GM10248 (cell line): ENCODE data around the gene PLA2G4B.

Source experiments
- CTCF ChIA-PET: fragments of 300-600 bp; sonication (Branson Sonifier 250); formaldehyde crosslinking; extraction: SDS; loops from one replicate; lab custom pipeline; 2021; ENCODE audit warnings: antibody characterized with exemption; lab: Yijun Ruan, JAX
- POLR2A ChIA-PET: fragments of 350-650 bp; sonication (Branson Sonifier 250); formaldehyde crosslinking; extraction: SDS; loops from one replicate; lab custom pipeline; 2020; ENCODE audit warnings: antibody characterized with exemption; lab: Yijun Ruan, JAX
- DNase-seq: peaks from one replicate; pipeline ENCODE4 v3.0.0; 2012; ENCODE audit errors: extremely low spot score
- TF ChIP-seq, protein P1 (sequence below): IDR thresholded peaks from 2 replicates; pipeline ENCODE4 v1.5.1; 2012; ENCODE audit warnings: mild to moderate bottlenecking, low read depth; ENCODE audit errors: extremely low read depth, missing control alignments, control extremely low read depth

Gene PLA2G4B

DNA sequence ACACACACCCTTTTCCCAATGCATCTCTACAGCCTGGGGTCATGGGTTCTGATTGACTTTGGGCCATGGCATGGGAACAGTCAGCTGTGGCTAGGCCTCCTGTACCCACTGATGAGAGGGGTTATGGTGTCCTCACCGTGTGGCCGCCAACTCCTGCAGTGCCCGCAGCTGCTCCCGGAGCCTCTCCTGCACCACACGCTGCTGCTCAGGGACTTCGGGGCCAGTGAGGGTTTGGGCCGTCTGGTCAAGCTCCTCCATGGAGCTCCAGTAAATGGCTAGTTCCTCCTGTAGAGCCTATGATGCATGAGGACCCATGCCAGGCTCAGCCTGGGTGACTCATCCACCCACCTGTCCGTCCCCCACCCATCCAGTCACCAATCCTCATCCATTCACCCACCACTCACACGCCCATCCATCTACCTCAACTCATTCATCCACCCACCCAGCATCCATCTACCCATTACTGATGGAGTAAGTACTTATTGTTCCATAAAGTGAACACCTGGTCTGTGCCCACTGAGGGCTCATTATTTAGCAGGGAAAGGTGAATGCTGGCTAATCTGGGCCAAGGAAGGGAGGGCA lies 33.6 kb downstream of the PLA2G4B start:
- ChIA-PET CTCF (no interaction called here), POLR2A (no interaction called here)
- no peak for DNase-seq
- TF ChIP-seq, protein P1, sequence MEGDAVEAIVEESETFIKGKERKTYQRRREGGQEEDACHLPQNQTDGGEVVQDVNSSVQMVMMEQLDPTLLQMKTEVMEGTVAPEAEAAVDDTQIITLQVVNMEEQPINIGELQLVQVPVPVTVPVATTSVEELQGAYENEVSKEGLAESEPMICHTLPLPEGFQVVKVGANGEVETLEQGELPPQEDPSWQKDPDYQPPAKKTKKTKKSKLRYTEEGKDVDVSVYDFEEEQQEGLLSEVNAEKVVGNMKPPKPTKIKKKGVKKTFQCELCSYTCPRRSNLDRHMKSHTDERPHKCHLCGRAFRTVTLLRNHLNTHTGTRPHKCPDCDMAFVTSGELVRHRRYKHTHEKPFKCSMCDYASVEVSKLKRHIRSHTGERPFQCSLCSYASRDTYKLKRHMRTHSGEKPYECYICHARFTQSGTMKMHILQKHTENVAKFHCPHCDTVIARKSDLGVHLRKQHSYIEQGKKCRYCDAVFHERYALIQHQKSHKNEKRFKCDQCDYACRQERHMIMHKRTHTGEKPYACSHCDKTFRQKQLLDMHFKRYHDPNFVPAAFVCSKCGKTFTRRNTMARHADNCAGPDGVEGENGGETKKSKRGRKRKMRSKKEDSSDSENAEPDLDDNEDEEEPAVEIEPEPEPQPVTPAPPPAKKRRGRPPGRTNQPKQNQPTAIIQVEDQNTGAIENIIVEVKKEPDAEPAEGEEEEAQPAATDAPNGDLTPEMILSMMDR = no peak

DNA sequence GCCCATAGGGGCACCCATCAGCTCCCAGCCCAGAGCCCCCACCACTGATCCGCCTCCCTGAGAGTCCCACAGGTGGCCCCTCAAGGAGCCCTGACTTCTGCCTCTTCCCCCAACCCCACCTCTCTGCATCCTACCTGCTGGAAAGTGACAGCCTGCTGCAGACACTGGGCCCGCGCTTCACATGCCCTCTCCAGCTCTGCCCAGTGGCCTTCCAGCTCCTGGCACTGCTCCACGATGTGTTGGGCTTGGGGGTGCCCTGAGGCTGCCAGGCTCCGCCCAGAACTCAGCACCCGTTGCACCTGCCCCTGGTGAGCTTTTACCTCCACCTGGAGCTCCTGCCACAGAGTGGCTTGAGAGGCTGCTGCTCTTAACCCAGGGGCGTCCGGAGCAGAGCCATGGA lies 35.1 kb downstream of the PLA2G4B start:
- CTCF ChIA-PET = interaction anchor here (0.8 to 1.6 kb wide), 4 partner anchors 9 to 30 kb away, joined by 3 to 6 read pairs (median 4); no protein-coding TSS in a partner anchor
- DNase-seq = no peak
- TF ChIP-seq, protein P1 = no peak
- POLR2A ChIA-PET = no interaction called here

DNA sequence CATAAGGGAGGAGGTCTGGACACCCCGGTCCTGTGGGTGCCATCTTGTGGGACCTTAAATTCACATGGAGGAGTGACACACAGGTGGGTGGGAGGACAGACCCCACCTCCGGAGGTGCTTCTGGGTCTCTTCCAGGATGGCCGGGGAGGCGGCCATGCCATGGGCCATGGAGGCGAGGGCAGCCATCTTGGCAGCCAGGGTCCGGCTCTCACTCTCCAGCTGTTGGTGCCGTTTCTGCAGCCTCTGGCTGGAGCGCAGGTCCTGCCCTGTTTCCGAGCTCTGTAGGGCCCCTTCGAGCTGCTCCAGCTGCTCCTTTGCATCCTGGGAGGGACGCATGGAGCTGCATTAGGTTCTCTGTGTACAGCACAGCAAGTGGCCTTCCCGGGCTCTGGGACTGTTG lies 36.1 kb downstream of the PLA2G4B start:
- POLR2A ChIA-PET = no interaction called here
- CTCF ChIA-PET = interaction anchor here (0.8 to 1.4 kb wide), 2 partner anchors 10 to 13 kb away, joined by 3 to 4 read pairs; no protein-coding TSS in a partner anchor
- DNase-seq = no peak
- TF ChIP-seq, protein P1 = no peak

DNA sequence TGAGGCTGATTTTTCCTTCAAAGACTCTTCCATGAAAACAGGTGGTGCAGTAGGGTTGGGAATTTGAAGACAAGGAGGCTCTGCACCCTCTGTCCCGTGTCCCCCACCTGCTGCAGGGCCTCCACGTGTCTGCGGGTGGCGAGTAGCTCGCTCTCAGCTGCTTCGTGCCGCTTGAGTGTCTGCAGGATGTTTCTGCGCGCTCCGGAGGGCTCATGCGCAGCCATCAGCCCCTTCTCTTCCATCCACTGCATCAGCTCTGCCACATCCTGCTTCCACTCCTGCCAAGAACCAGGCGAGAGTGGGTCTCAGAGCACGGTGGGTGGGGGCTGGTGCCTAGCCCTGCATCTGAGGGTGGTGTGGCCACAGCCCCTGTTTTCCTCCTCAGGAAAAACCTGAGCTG lies 37.4 kb downstream of the PLA2G4B start:
- POLR2A ChIA-PET = no interaction called here
- CTCF ChIA-PET = interaction anchor here (1.0 to 2.0 kb wide), 5 partner anchors 12 to 61 kb away, joined by 3 to 5 read pairs (median 3); partner anchors contain the start of gene SPTBN5

DNA sequence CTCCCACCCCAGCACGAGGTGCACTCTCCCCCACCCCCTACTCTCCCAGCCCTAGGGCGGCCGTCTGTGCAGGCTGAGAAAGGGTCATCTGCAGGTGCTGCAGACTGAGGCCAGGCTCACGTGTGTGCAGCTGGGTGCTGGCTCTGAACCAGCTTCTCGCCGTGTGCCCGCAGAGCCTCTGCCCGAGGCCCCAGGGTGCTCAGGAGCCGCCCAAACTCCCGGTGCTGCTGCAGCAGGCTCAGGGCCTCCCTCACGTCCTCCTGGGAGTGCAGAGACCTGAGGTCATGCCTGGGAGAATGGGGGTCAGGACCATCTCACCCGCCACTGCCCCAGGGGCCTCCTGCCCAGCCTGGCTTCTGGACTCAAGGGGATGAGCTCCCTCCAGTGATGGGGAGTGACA lies 38.0 kb downstream of the PLA2G4B start:
- no peak for DNase-seq
- ChIA-PET POLR2A (no interaction called here), CTCF (interaction anchor here (1.0 to 2.0 kb wide), 4 partner anchors 11 to 60 kb away, joined by 3 to 5 read pairs (median 4); no protein-coding TSS in a partner anchor)
- TF ChIP-seq, protein P1 = no peak

More for the DNA sequence above, 37.4 kb downstream of the PLA2G4B start:
- TF ChIP-seq, protein P1 = no peak
- DNase-seq = no peak

DNA sequence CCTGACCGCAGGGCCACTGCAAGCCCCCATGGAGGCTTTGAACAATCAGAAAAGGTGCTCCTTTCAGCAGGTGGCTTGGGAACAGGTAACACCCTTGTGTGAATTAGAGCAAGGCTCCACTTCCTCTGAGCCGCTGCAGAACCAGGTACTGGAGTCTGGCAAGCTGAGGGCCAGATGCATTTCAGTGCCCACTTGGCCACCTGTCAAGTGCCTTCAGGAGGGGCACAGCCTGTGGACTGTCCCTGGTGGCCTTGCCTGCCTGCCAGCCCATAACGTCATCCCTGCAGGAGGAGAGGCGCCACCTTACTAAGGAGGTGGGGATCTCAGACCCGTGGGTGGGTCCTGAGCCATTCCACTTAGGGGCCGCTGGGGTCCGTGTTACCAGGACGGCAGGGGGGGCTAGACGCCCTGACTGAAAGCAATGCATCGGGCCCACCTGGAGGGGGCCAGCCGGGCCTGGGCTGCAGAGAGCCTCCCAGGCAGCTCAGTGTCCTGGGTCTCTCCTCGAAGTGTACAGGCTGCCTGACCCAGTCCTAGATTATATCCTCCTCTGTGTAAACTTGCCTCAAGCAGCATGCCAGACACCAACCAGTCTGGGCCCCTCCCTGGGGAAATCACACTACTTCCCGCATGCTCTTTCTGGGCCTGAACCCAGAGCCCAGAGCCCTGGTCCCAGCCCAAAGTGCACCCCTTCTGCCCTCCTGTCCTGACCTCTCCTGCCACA lies 39.1 kb downstream of the PLA2G4B start:
- ChIA-PET POLR2A (no interaction called here), CTCF (interaction anchor here (2.0 kb wide), 1 partner anchor 13 kb away, joined by 5 read pairs; no protein-coding TSS in a partner anchor)
- DNase-seq = no peak
- TF ChIP-seq, protein P1 = no peak
